B cell (primary cell): ENCODE results near the gene NCOA4.

Source experiments
- CTCF ChIP-seq: fragments of 200-600 bp; IDR thresholded peaks from one replicate; pipeline ENCODE4 v1.8.0; 2022; ENCODE audit warnings: antibody characterized with exemption, mild to moderate bottlenecking
- EZH2 ChIP-seq: IDR thresholded peaks from 2 replicates; pipeline ENCODE4 v1.6.1; 2012; ENCODE audit warnings: borderline replicate concordance, low read depth, mild to moderate bottlenecking, moderate library complexity, low read length; ENCODE audit not compliant: insufficient read depth, poor library complexity, severe bottlenecking

DNA sequence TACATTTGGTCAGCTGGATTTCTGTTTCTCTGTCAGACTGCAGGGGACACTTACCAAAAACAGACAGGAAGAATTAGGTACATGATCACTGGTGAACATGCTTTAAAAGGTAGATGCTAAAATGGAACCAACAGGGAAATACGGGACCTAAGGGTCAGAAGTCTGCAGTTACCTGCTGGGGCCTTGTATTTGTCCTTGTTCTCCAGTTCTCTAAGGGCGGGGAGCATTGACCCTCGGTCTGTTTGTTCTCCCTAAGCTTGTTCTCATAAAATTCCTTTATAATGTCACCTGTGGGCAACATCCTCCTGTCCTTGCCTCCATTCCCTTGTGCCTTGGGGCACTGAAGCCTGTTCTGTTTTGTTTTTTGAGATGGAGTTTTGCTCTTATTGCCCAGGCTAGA, 45.4 kb upstream of the NCOA4 start:
- no peak for TF ChIP-seq EZH2
- no peak for TF ChIP-seq CTCF
